H9 (cell line): ENCODE measurements around the gene SMCO4. TPM values are rescaled to one million over a fixed set of nuclear protein-coding genes. Genes with fewer than 3 reads are reported as not detected.

Experiments
- DNase-seq: peaks from one replicate; pipeline ENCODE4 v3.0.0-alpha.2; 2017
- H2AFZ ChIP-seq: one replicate; pipeline ENCODE4 v1.6.1; 2013; ENCODE audit warnings: mild to moderate bottlenecking, low read length, control low read depth, moderate library complexity
- H2AK5ac ChIP-seq: 2 replicates; pipeline ENCODE4 v1.6.1; 2013; ENCODE audit warnings: low read length, control low read depth, mixed read lengths; ENCODE audit not compliant: insufficient read length
- H2BK120ac ChIP-seq: one replicate; pipeline ENCODE4 v1.6.1; 2013; ENCODE audit warnings: low read depth, mild to moderate bottlenecking, low read length, control low read depth, inconsistent platforms; ENCODE audit not compliant: poor library complexity, severe bottlenecking
- H2BK12ac ChIP-seq: 2 replicates; pipeline ENCODE4 v1.6.1; 2013; ENCODE audit warnings: low read length, control low read depth, mixed read lengths, low read depth; ENCODE audit not compliant: insufficient read length
- H2BK15ac ChIP-seq: 2 replicates; pipeline ENCODE4 v1.6.1; 2013; ENCODE audit warnings: low read depth, low read length, control low read depth
- H2BK20ac ChIP-seq: one replicate; pipeline ENCODE4 v1.6.1; 2013; ENCODE audit warnings: low read depth, mild to moderate bottlenecking, low read length, control low read depth, inconsistent platforms; ENCODE audit not compliant: poor library complexity, severe bottlenecking
- H2BK5ac ChIP-seq: 2 replicates; pipeline ENCODE4 v1.6.1; 2013; ENCODE audit warnings: low read length, control low read depth, mixed read lengths; ENCODE audit not compliant: insufficient read length
- H3K14ac ChIP-seq: 2 replicates; pipeline ENCODE4 v1.6.1; 2013; ENCODE audit warnings: low read length, control low read depth; ENCODE audit not compliant: insufficient read depth
- H3K18ac ChIP-seq: 2 replicates; pipeline ENCODE4 v1.6.1; 2013; ENCODE audit warnings: low read depth, mild to moderate bottlenecking, mixed read lengths, low read length, control low read depth; ENCODE audit not compliant: insufficient read length
- H3K23ac ChIP-seq: 2 replicates; pipeline ENCODE4 v1.6.1; 2013; ENCODE audit warnings: low read length, control low read depth, mixed read lengths, low read depth; ENCODE audit not compliant: insufficient read length
- H3K23me2 ChIP-seq: 2 replicates; pipeline ENCODE4 v1.6.1; 2013; ENCODE audit warnings: low read depth, mild to moderate bottlenecking, mixed read lengths, low read length, control low read depth; ENCODE audit not compliant: insufficient read length, poor library complexity, severe bottlenecking
- H3K27ac ChIP-seq: 2 replicates; pipeline ENCODE4 v1.5.1; 2013; ENCODE audit warnings: low read length, control low read depth, mixed read lengths, low read depth; ENCODE audit not compliant: insufficient read length
- H3K27me3 ChIP-seq: 2 replicates; pipeline ENCODE4 v1.6.1; 2013; ENCODE audit warnings: low read length, control low read depth, inconsistent platforms; ENCODE audit not compliant: insufficient read depth
- H3K4ac ChIP-seq: 2 replicates; pipeline ENCODE4 v1.6.1; 2013; ENCODE audit warnings: low read depth, mild to moderate bottlenecking, control low read depth, inconsistent platforms, low read length, moderate library complexity
- H3K4me1 ChIP-seq: 2 replicates; pipeline ENCODE4 v1.6.1; 2013; ENCODE audit warnings: low read length, control low read depth, inconsistent platforms; ENCODE audit not compliant: insufficient read depth
- H3K4me2 ChIP-seq: 2 replicates; pipeline ENCODE4 v1.6.1; 2013; ENCODE audit warnings: low read length, control low read depth, mixed read lengths; ENCODE audit not compliant: insufficient read length, insufficient read depth
- H3K56ac ChIP-seq: 2 replicates; pipeline ENCODE4 v1.6.1; 2013; ENCODE audit warnings: low read depth, mild to moderate bottlenecking, mixed read lengths, low read length, control low read depth; ENCODE audit not compliant: insufficient read length
- H3K79me1 ChIP-seq: 2 replicates; pipeline ENCODE4 v1.6.1; 2013; ENCODE audit warnings: low read depth, mild to moderate bottlenecking, moderate library complexity, low read length, control low read depth, inconsistent platforms; ENCODE audit not compliant: insufficient read depth, poor library complexity, severe bottlenecking
- H3K79me2 ChIP-seq: 2 replicates; pipeline ENCODE4 v1.6.1; 2013; ENCODE audit warnings: low read length, control low read depth, inconsistent platforms; ENCODE audit not compliant: insufficient read depth
- H3K9ac ChIP-seq: 2 replicates; pipeline ENCODE4 v1.6.1; 2013; ENCODE audit warnings: low read length, control low read depth, mixed read lengths; ENCODE audit not compliant: insufficient read length; ENCODE audit errors: extremely low read depth
- H3K9me3 ChIP-seq: one replicate; pipeline ENCODE4 v1.6.1; 2013; ENCODE audit warnings: low read depth, low read length, inconsistent platforms; ENCODE audit not compliant: control insufficient read depth
- H3T11ph ChIP-seq: one replicate; pipeline ENCODE4 v1.6.1; 2013; ENCODE audit warnings: mild to moderate bottlenecking, low read length, control low read depth, inconsistent platforms
- H4K20me1 ChIP-seq: one replicate; pipeline ENCODE4 v1.6.1; 2013; ENCODE audit not compliant: control insufficient read depth, insufficient read length, insufficient read depth
- H4K5ac ChIP-seq: 2 replicates; pipeline ENCODE4 v1.6.1; 2013; ENCODE audit warnings: low read depth, mild to moderate bottlenecking, mixed read lengths, low read length, control low read depth; ENCODE audit not compliant: insufficient read length
- H4K8ac ChIP-seq: replicated peaks from 2 replicates; pipeline ENCODE4 v1.6.1; 2013; ENCODE audit warnings: low read length, control low read depth, mixed read lengths, low read depth; ENCODE audit not compliant: insufficient read length
- H4K91ac ChIP-seq: 2 replicates; pipeline ENCODE4 v1.6.1; 2013; ENCODE audit warnings: low read depth, mild to moderate bottlenecking, moderate library complexity, mixed read lengths, low read length, control low read depth; ENCODE audit not compliant: insufficient read length
- H3K27ac Mint-ChIP-seq, 3 experiments: 2 replicates in 2 of 3; 3 replicates in 1 of 3; pipeline ENCODE4 v1.8.0; 2020 to 2021; ENCODE audit warnings: mixed read lengths in 3 of 3, mild to moderate bottlenecking in 1 of 3, moderate library complexity in 1 of 3
- H3K27me3 Mint-ChIP-seq: 2 replicates; pipeline ENCODE4 v1.8.0; 2021; ENCODE audit warnings: low read depth, mild to moderate bottlenecking, moderate library complexity, mixed read lengths
- H3K36me3 Mint-ChIP-seq, 3 experiments: 2 replicates in 2 of 3; 3 replicates in 1 of 3; pipeline ENCODE4 v1.8.0; 2020 to 2021; ENCODE audit warnings: low read depth in 3 of 3, mixed read lengths in 3 of 3; ENCODE audit not compliant: insufficient read depth in 1 of 3
- H3K4me1 Mint-ChIP-seq, 2 experiments: 2 replicates each; pipeline ENCODE4 v1.8.0; 2020; ENCODE audit warnings: mixed read lengths in 2 of 2
- H3K4me3 Mint-ChIP-seq, 2 experiments: 2 replicates in 1 of 2; 3 replicates in 1 of 2; pipeline ENCODE4 v1.8.0; 2020 to 2021; ENCODE audit warnings: mild to moderate bottlenecking in 2 of 2, mixed read lengths in 2 of 2, moderate library complexity in 1 of 2
- H3K9me3 Mint-ChIP-seq, 2 experiments: 2 replicates in 1 of 2; 3 replicates in 1 of 2; pipeline ENCODE4 v1.8.0; 2020; ENCODE audit warnings: mild to moderate bottlenecking in 2 of 2, mixed read lengths in 2 of 2, moderate library complexity in 1 of 2
- WGBS: extraction: QIAGEN DNeasy Blood & Tissue Kit; methylation state at CpG from one replicate; pipeline ENCODE4 v1.1.7; 2013; ENCODE audit warnings: missing lambda C conversion rate, low lambda C conversion rate, mixed read lengths; ENCODE audit not compliant: insufficient read length; ENCODE audit errors: extremely low coverage; 5-methylcytosine and 5-hydroxymethylcytosine counted together
- total RNA-seq: library from RNA; stranded (reverse); gene quantifications from 2 replicates; pipeline ENCODE4 v1.2.1, GENCODE V29; 2021
- TF ChIP-seq, protein P1 (sequence below): fragments of 200-600 bp; sonication (generic); conservative IDR thresholded peaks from 3 replicates; pipeline ENCODE4 v1.8.0; 2021; ENCODE audit warnings: antibody characterized with exemption, mild to moderate bottlenecking

Gene SMCO4
- total RNA-seq, 1 experiment from 2014 or later, result 35.6 TPM

DNA sequence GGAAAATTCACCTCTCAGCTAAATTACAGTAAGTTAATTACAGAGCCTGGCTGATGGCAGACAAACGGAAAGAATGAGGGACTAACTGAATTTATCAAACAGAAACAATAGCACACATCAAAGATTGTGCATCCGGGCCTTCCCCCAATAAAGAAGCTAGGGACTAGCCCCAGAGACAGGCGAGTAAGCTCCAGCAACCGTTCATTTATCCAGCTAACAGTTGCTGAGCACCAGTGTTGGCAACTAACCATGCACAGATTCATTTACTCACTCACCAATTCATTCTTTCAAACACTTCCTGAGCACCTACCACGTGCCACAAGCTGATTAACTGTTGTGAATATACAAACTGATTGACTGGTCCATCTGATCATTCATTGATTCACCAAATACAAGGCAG lies 51.2 kb downstream of the SMCO4 start:
- no peak for DNase-seq
- H3K27me3 ChIP-seq, result no peaks in the 10 kb centered on the region
- no peak overlapping the region for H2AFZ ChIP-seq
- H3K56ac ChIP-seq, result no peak overlapping the region
- no peak overlapping the region for H2BK15ac ChIP-seq
- H4K5ac ChIP-seq, result no peak overlapping the region
- H2BK12ac ChIP-seq, result no peak overlapping the region
- no peak overlapping the region for H3K23ac ChIP-seq
- no peak overlapping the region for H3K27ac ChIP-seq
- no peak overlapping the region for H4K91ac ChIP-seq
- no peak overlapping the region for H3K4ac ChIP-seq
- no peak overlapping the region for H3K14ac ChIP-seq
- H3K18ac ChIP-seq, result no peak overlapping the region
- H2AK5ac ChIP-seq, result no peak overlapping the region
- H3K36me3 Mint-ChIP-seq, result peaks cover 15 to 24% (median 19%) of the 10 kb centered on the region in 3 experiments
- H3T11ph ChIP-seq, result no peak overlapping the region
- H3K23me2 ChIP-seq, result no peaks in the 10 kb centered on the region
- H3K79me1 ChIP-seq, result no peaks in the 10 kb centered on the region
- TF ChIP-seq, protein P1, sequence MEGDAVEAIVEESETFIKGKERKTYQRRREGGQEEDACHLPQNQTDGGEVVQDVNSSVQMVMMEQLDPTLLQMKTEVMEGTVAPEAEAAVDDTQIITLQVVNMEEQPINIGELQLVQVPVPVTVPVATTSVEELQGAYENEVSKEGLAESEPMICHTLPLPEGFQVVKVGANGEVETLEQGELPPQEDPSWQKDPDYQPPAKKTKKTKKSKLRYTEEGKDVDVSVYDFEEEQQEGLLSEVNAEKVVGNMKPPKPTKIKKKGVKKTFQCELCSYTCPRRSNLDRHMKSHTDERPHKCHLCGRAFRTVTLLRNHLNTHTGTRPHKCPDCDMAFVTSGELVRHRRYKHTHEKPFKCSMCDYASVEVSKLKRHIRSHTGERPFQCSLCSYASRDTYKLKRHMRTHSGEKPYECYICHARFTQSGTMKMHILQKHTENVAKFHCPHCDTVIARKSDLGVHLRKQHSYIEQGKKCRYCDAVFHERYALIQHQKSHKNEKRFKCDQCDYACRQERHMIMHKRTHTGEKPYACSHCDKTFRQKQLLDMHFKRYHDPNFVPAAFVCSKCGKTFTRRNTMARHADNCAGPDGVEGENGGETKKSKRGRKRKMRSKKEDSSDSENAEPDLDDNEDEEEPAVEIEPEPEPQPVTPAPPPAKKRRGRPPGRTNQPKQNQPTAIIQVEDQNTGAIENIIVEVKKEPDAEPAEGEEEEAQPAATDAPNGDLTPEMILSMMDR, result no peak
- H4K8ac ChIP-seq, result no peak overlapping the region
- no peaks in the 10 kb centered on the region for H3K9me3 ChIP-seq
- no peak overlapping the region for H2BK5ac ChIP-seq
- H3K27me3 Mint-ChIP-seq, result no peaks in the 10 kb centered on the region
- no peak overlapping the region for H3K4me3 Mint-ChIP-seq
- H2BK120ac ChIP-seq, result no peak overlapping the region
- no peaks in the 10 kb centered on the region; the same call in 1 of the 2 replicates for H3K79me2 ChIP-seq
- no peaks in the 10 kb centered on the region for H3K9me3 Mint-ChIP-seq
- no peak overlapping the region for H3K4me2 ChIP-seq
- H3K27ac Mint-ChIP-seq, result peak overlapping the region; percentile 20 to 98 (median 95)
- WGBS, result no CpG with 5 or more reads among the region's 5 CpGs
- no peaks in the 10 kb centered on the region for H4K20me1 ChIP-seq
- peaks cover 24% of the 10 kb centered on the region; the same call in 1 of the 2 replicates for H3K4me1 ChIP-seq
- peaks cover 21 to 22% of the 10 kb centered on the region in 2 experiments for H3K4me1 Mint-ChIP-seq
- no peak overlapping the region for H2BK20ac ChIP-seq
- H3K9ac ChIP-seq, result no peak overlapping the region
